ENCODE measurements around the gene EPB41L4A. TPM values are rescaled to one million over a fixed set of nuclear protein-coding genes. Genes with fewer than 3 reads are reported as not detected.

The EPB41L4A gene
- polyA plus RNA-seq, 1 donor (not counting 4 experiments of a cell fraction or from before 2014, with no cell fraction given) = 3.5 TPM

DNA sequence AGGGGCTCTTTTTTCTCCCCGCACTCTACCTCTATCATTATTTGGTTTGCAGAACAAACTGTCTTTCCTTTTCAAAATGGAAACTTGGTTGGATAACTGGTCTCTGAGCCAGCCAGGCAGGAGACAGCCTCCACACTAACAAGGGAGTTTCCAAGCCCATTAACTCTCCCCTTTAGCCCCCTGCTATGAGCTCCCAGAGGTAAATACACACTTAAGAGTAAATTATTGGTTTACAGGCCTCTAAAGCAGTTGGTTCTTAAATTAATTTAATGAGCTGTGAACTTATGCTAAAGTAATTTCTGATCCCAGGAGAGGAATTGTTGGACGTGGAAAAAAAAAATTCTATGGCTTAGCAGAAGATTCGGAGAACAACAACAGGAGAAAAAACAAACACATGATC lies 30.3 kb downstream of the EPB41L4A start:
- H3K27ac ChIP-seq (ENCODE audit: control insufficient read depth, insufficient read depth, low read length) = no peak overlapping the region
- H3K27me3 ChIP-seq (ENCODE audit: control insufficient read depth, extremely low read depth, insufficient read depth, low read length) = no peaks in the 10 kb centered on the region

DNA sequence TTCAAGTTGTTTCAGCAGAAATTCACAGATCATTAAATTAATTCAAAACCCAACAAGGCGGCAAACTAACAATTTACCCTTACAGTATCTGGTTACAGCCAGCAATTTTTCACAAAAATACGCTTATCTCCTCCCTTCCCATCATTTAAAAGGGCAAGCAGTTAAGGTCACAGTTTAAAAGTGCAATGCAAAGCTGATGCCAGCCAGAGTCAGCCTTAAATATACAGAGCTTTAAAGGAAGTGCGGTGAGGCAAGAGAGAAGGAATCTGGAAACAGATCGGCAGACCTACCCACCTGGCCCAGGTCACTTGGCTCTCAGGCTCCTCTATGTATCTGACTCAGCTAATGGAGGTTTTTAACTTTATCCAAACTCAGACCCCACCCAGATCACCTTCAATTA lies 31.0 kb downstream of the EPB41L4A start:
- TF ChIP-seq EZH2 (IDR thresholded peaks at IDR 0.05; ENCODE audit: low read length) = no peak
- TF ChIP-seq, protein P1, sequence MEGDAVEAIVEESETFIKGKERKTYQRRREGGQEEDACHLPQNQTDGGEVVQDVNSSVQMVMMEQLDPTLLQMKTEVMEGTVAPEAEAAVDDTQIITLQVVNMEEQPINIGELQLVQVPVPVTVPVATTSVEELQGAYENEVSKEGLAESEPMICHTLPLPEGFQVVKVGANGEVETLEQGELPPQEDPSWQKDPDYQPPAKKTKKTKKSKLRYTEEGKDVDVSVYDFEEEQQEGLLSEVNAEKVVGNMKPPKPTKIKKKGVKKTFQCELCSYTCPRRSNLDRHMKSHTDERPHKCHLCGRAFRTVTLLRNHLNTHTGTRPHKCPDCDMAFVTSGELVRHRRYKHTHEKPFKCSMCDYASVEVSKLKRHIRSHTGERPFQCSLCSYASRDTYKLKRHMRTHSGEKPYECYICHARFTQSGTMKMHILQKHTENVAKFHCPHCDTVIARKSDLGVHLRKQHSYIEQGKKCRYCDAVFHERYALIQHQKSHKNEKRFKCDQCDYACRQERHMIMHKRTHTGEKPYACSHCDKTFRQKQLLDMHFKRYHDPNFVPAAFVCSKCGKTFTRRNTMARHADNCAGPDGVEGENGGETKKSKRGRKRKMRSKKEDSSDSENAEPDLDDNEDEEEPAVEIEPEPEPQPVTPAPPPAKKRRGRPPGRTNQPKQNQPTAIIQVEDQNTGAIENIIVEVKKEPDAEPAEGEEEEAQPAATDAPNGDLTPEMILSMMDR (optimal IDR thresholded peaks at IDR 0.05 in 1 of 3, IDR thresholded peaks at IDR 0.05 in 1 of 3, conservative IDR thresholded peaks at IDR 0.05 in 1 of 3; ENCODE audit: extremely low read depth in 1 of 3, insufficient read depth in 2 of 3, low read length in 3 of 3) = no peak
- Histone ChIP-seq H4K20me1 (ENCODE audit: control insufficient read depth, extremely low read depth, insufficient read depth, low read length) (no peaks in the 10 kb centered on the region), H3K4me1 (ENCODE audit: control insufficient read depth, extremely low read depth, insufficient read depth, low read length) (peaks cover 5% of the 10 kb centered on the region), H3K36me3 (ENCODE audit: control insufficient read depth in 2 of 2, extremely low read depth in 1 of 2, insufficient read depth in 2 of 2, low read length in 2 of 2) (no peaks in the 10 kb centered on the region), H3K9ac (ENCODE audit: control insufficient read depth, extremely low read depth, insufficient read depth, low read length) (no peak overlapping the region), H3K27me3 (ENCODE audit: control insufficient read depth, extremely low read depth, insufficient read depth, low read length) (no peaks in the 10 kb centered on the region), H3K9me3 (ENCODE audit: control insufficient read depth, low read depth, low read length) (no peaks in the 10 kb centered on the region), H3K79me2 (ENCODE audit: control insufficient read depth, insufficient read depth, low read length) (no peaks in the 10 kb centered on the region), H2AFZ (ENCODE audit: control insufficient read depth, low read length) (no peak overlapping the region), H3K9me1 (ENCODE audit: control insufficient read depth, extremely low read depth, insufficient read depth, low read length) (no peaks in the 10 kb centered on the region), H3K4me3 (ENCODE audit: control insufficient read depth in 2 of 3, extremely low read depth in 1 of 3, insufficient read depth in 2 of 3, low read depth in 1 of 3, low read length in 3 of 3) (no peak overlapping the region), H3K27ac (ENCODE audit: control insufficient read depth, insufficient read depth, low read length) (no peak overlapping the region), H3K4me2 (ENCODE audit: control insufficient read depth, extremely low read depth, insufficient read depth, low read depth, low read length) (no peak overlapping the region)
- FAIRE-seq = no peak
- dilution Hi-C loops (cut with MboI; ENCODE audit: extremely low pct_ligation_motif_present, low sequenced_read_pairs) = no loop called here
- no peak for DNase-seq (ENCODE audit: low read depth, low spot score)

More for the DNA sequence above, 30.3 kb downstream of the EPB41L4A start:
- TF ChIP-seq, protein P1 (optimal IDR thresholded peaks at IDR 0.05 in 1 of 3, IDR thresholded peaks at IDR 0.05 in 1 of 3, conservative IDR thresholded peaks at IDR 0.05 in 1 of 3; ENCODE audit: extremely low read depth in 1 of 3, insufficient read depth in 2 of 3, low read length in 3 of 3) = no peak
- no peak for TF ChIP-seq EZH2 (IDR thresholded peaks at IDR 0.05; ENCODE audit: low read length)
- Histone ChIP-seq H3K4me3 (ENCODE audit: control insufficient read depth in 2 of 3, extremely low read depth in 1 of 3, insufficient read depth in 2 of 3, low read depth in 1 of 3, low read length in 3 of 3) (no peak overlapping the region), H4K20me1 (ENCODE audit: control insufficient read depth, extremely low read depth, insufficient read depth, low read length) (no peaks in the 10 kb centered on the region), H3K9me1 (ENCODE audit: control insufficient read depth, extremely low read depth, insufficient read depth, low read length) (no peaks in the 10 kb centered on the region), H3K4me2 (ENCODE audit: control insufficient read depth, extremely low read depth, insufficient read depth, low read depth, low read length) (no peak overlapping the region), H3K36me3 (ENCODE audit: control insufficient read depth in 2 of 2, extremely low read depth in 1 of 2, insufficient read depth in 2 of 2, low read length in 2 of 2) (no peaks in the 10 kb centered on the region), H3K79me2 (ENCODE audit: control insufficient read depth, insufficient read depth, low read length) (no peaks in the 10 kb centered on the region), H3K4me1 (ENCODE audit: control insufficient read depth, extremely low read depth, insufficient read depth, low read length) (peaks cover 5% of the 10 kb centered on the region), H3K9me3 (ENCODE audit: control insufficient read depth, low read depth, low read length) (no peaks in the 10 kb centered on the region), H2AFZ (ENCODE audit: control insufficient read depth, low read length) (no peak overlapping the region), H3K9ac (ENCODE audit: control insufficient read depth, extremely low read depth, insufficient read depth, low read length) (no peak overlapping the region)
- dilution Hi-C loops (cut with MboI; ENCODE audit: extremely low pct_ligation_motif_present, low sequenced_read_pairs) = no loop called here
- DNase-seq (ENCODE audit: low read depth, low spot score) = no peak
- no peak for FAIRE-seq

Measured in keratinocyte (primary cell).